Neural progenitor cell (in vitro differentiated cells): ENCODE measurements around the gene ALG5. TPM values are rescaled to one million over a fixed set of nuclear protein-coding genes. Genes with fewer than 3 reads are reported as not detected.

ENCODE experiments used
- DNase-seq: peaks from one replicate; pipeline ENCODE4 v3.0.0-alpha.2; 2016; ENCODE audit warnings: low spot score
- H2AFZ ChIP-seq: fragments of 200-600 bp; sonication (generic); replicated peaks from 2 replicates; pipeline ENCODE4 v1.6.1; 2016; ENCODE audit warnings: antibody characterized with exemption
- H3F3A ChIP-seq: fragments of 200-600 bp; sonication (generic); 2 replicates; pipeline ENCODE4 v1.6.1; 2016; ENCODE audit warnings: antibody characterized with exemption, low read depth
- H3K27ac ChIP-seq: fragments of 200-600 bp; sonication (generic); 2 replicates; pipeline ENCODE4 v1.5.1; 2016; ENCODE audit warnings: mild to moderate bottlenecking
- H3K27me3 ChIP-seq: fragments of 200-600 bp; sonication (generic); 2 replicates; pipeline ENCODE4 v1.6.1; 2016; ENCODE audit warnings: mild to moderate bottlenecking, moderate library complexity
- H3K36me3 ChIP-seq: fragments of 200-600 bp; sonication (generic); 2 replicates; pipeline ENCODE4 v1.5.1; 2016
- H3K4me1 ChIP-seq: fragments of 200-600 bp; sonication (generic); 2 replicates; pipeline ENCODE4 v1.6.1; 2016; ENCODE audit warnings: mixed run types
- H3K4me2 ChIP-seq: fragments of 200-600 bp; sonication (generic); 2 replicates; pipeline ENCODE4 v1.6.1; 2016
- H3K4me3 ChIP-seq: fragments of 200-600 bp; sonication (generic); 2 replicates; pipeline ENCODE4 v1.5.1; 2016
- H3K79me2 ChIP-seq: fragments of 200-600 bp; sonication (generic); 2 replicates; pipeline ENCODE4 v1.6.1; 2016; ENCODE audit warnings: low read depth
- H3K9ac ChIP-seq: fragments of 200-600 bp; sonication (generic); 2 replicates; pipeline ENCODE4 v1.6.1; 2016
- H3K9me3 ChIP-seq: fragments of 200-600 bp; sonication (generic); 2 replicates; pipeline ENCODE4 v1.5.1; 2016; ENCODE audit warnings: low read depth
- H4K20me1 ChIP-seq: fragments of 200-600 bp; sonication (generic); 2 replicates; pipeline ENCODE4 v1.6.1; 2016; ENCODE audit warnings: low read depth
- H3K27ac Mint-ChIP-seq: 3 replicates; pipeline ENCODE4 v1.8.0; 2021; ENCODE audit warnings: mixed read lengths
- H3K27me3 Mint-ChIP-seq: 2 replicates; pipeline ENCODE4 v1.8.0; 2022; ENCODE audit warnings: low read depth, mild to moderate bottlenecking, inconsistent platforms, moderate library complexity, mixed read lengths; ENCODE audit not compliant: insufficient read depth
- H3K36me3 Mint-ChIP-seq: 3 replicates; pipeline ENCODE4 v1.8.0; 2021; ENCODE audit warnings: mixed read lengths
- H3K4me1 Mint-ChIP-seq: 3 replicates; pipeline ENCODE4 v1.8.0; 2021; ENCODE audit warnings: mixed read lengths
- H3K4me3 Mint-ChIP-seq: 3 replicates; pipeline ENCODE4 v1.8.0; 2021; ENCODE audit warnings: mild to moderate bottlenecking, moderate library complexity, mixed read lengths
- H3K9me3 Mint-ChIP-seq: 3 replicates; pipeline ENCODE4 v1.8.0; 2020; ENCODE audit warnings: mixed read lengths
- CTCF ChIP-seq: fragments of 200-600 bp; sonication (generic); IDR thresholded peaks from 2 replicates; pipeline ENCODE4 v1.5.1; 2017; ENCODE audit warnings: antibody characterized with exemption, mild to moderate bottlenecking
- EZH2 ChIP-seq: fragments of 200-600 bp; sonication (generic); IDR thresholded peaks from 2 replicates; pipeline ENCODE4 v1.6.1; 2017; ENCODE audit warnings: antibody characterized with exemption, mild to moderate bottlenecking, moderate library complexity
- EZH2phosphoT487 ChIP-seq: fragments of 200-600 bp; sonication (generic); IDR thresholded peaks from 2 replicates; pipeline ENCODE4 v1.6.1; 2017; ENCODE audit warnings: antibody characterized with exemption
- total RNA-seq: library from RNA; depleted of rRNA; stranded (reverse); fragments of >200 nt; gene quantifications from 2 replicates; pipeline ENCODE4 v1.2.3, GENCODE V29; 2015; ENCODE audit warnings: low replicate concordance

The ALG5 gene
- total RNA-seq, 1 donor from 2014 or later = 24.1 TPM

GRCh38 chr13:36945078-36945477 is 54.1 kb downstream of the ALG5 start:
- Mint-ChIP-seq H3K4me1 (peaks cover 9% of the 10 kb centered on the region), H3K27me3 (no peaks in the 10 kb centered on the region), H3K36me3 (peaks cover 19% of the 10 kb centered on the region), H3K4me3 (no peak overlapping the region), H3K9me3 (peaks cover 11% of the 10 kb centered on the region), H3K27ac (no peak overlapping the region)
- no peaks in the 10 kb centered on the region for H4K20me1 ChIP-seq
- DNase-seq = peak; percentile 41
- H3K9me3 ChIP-seq = no peaks in the 10 kb centered on the region
- no peak for TF ChIP-seq EZH2
- TF ChIP-seq EZH2phosphoT487 = no peak
- TF ChIP-seq CTCF = no peak
- no peak overlapping the region for H3K4me3 ChIP-seq
- H2AFZ ChIP-seq = no peak overlapping the region
- no peaks in the 10 kb centered on the region for H3K79me2 ChIP-seq
- H3K27ac ChIP-seq = no peak overlapping the region
- no peak overlapping the region for H3K4me2 ChIP-seq
- H3F3A ChIP-seq = peaks cover 8% of the 10 kb centered on the region
- H3K9ac ChIP-seq = no peak overlapping the region
- H3K36me3 ChIP-seq = no peaks in the 10 kb centered on the region
- no peaks in the 10 kb centered on the region for H3K27me3 ChIP-seq
- H3K4me1 ChIP-seq = no peaks in the 10 kb centered on the region

DNA sequence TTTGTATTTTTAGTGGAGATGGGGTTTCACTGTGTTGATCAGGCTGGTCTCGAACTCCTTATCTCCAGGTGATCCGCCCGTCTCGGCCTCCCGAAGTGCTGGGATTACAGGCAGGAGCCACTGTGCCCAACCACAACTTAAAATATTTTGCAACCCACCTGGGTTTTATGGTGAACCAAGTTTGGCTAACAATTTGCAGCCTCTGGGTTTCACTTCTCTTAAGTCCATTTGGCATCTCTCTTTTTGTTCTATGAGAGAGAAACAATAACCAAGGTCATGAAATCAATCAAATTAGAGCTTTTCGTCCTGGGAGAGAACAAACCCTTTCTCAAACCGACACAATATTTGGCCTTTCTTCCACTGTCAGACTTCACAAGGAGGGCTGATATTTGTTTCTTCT is 73.5 kb downstream of the ALG5 start:
- H3K9me3 ChIP-seq = no peaks in the 10 kb centered on the region
- no peak for DNase-seq
- no peaks in the 10 kb centered on the region for H3K4me1 ChIP-seq
- H3K4me2 ChIP-seq = no peak overlapping the region
- no peak for TF ChIP-seq CTCF
- H3K79me2 ChIP-seq = no peaks in the 10 kb centered on the region
- Mint-ChIP-seq H3K27ac (no peak overlapping the region), H3K4me3 (no peak overlapping the region), H3K4me1 (peaks cover 4% of the 10 kb centered on the region), H3K36me3 (no peaks in the 10 kb centered on the region), H3K9me3 (no peaks in the 10 kb centered on the region), H3K27me3 (peaks cover 7% of the 10 kb centered on the region)
- H4K20me1 ChIP-seq = no peaks in the 10 kb centered on the region
- H3K36me3 ChIP-seq = no peaks in the 10 kb centered on the region
- no peak overlapping the region for H2AFZ ChIP-seq
- no peak overlapping the region for H3K9ac ChIP-seq
- peaks cover 7% of the 10 kb centered on the region for H3F3A ChIP-seq
- H3K27ac ChIP-seq = no peak overlapping the region
- H3K4me3 ChIP-seq = no peak overlapping the region
- peaks cover 24% of the 10 kb centered on the region for H3K27me3 ChIP-seq

- no peak for DNase-seq
- no peaks in the 10 kb centered on the region for H3K9me3 ChIP-seq
- no peaks in the 10 kb centered on the region for H3K79me2 ChIP-seq
- no peak overlapping the region for H3K4me3 Mint-ChIP-seq
- no peak for TF ChIP-seq EZH2
- H3K4me2 ChIP-seq = no peak overlapping the region
- H3K4me1 ChIP-seq = peaks cover under 1% of the 10 kb centered on the region
- H3K9me3 Mint-ChIP-seq = no peaks in the 10 kb centered on the region
- H3K4me3 ChIP-seq = no peak overlapping the region
- no peak overlapping the region for H3K27ac ChIP-seq
- H3K9ac ChIP-seq = no peak overlapping the region
- no peaks in the 10 kb centered on the region for H4K20me1 ChIP-seq
- H2AFZ ChIP-seq = no peak overlapping the region
- H3K27me3 ChIP-seq = peaks cover 38% of the 10 kb centered on the region
- H3F3A ChIP-seq = peaks cover 14% of the 10 kb centered on the region
- H3K36me3 ChIP-seq = no peaks in the 10 kb centered on the region
- H3K4me1 Mint-ChIP-seq = peaks cover 8% of the 10 kb centered on the region
- H3K36me3 Mint-ChIP-seq = no peaks in the 10 kb centered on the region
- H3K27me3 Mint-ChIP-seq = peaks cover 8% of the 10 kb centered on the region
- H3K27ac Mint-ChIP-seq = no peak overlapping the region
These were observed 75.1 kb downstream of the ALG5 start for GRCh38 chr13:36924001-36924400.

DNA sequence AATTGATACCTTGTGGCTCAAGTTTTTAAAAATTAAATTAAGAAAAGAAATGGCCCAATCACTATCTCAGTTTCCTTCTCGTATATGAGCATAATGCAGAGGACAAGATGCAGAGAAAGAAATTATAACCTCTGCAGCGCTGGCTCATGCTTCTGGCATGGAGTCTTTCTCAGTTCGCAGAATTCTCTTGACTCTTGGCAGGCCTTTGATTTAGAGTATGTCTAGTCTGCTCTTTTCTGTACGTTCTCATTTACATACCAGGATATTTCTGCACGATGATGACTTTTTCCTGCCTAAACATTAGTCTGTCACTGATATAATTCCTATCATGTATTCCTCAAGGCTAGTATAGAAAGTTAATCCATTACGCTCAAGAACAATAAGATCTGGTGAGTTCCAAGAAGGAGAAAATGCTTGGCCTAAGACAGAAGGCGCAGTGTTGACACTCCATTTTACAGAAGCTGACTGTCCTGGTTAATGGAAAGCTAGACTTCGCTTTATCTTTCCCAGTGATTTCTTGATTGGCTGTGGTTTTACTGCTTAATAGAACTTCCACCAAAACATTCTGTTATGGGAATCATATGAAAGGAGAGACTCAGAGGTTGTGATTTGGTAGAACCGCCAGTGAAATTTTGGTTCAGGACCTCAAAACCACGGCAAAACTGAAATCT is 77.4 kb downstream of the ALG5 start:
- peaks cover 6% of the 10 kb centered on the region for H3K27me3 Mint-ChIP-seq
- DNase-seq = no peak

More for the DNA sequence above, 77.4 kb downstream of the ALG5 start:
- Histone ChIP-seq H3K27me3 (peaks cover 60% of the 10 kb centered on the region), H3K4me3 (no peak overlapping the region), H2AFZ (no peak overlapping the region), H3K4me2 (no peak overlapping the region), H4K20me1 (no peaks in the 10 kb centered on the region), H3K9me3 (no peaks in the 10 kb centered on the region), H3K79me2 (no peaks in the 10 kb centered on the region), H3K36me3 (no peaks in the 10 kb centered on the region), H3F3A (peaks cover 18% of the 10 kb centered on the region), H3K4me1 (peaks cover 14% of the 10 kb centered on the region), H3K27ac (no peak overlapping the region), H3K9ac (no peak overlapping the region)
- Mint-ChIP-seq H3K36me3 (no peaks in the 10 kb centered on the region), H3K9me3 (no peaks in the 10 kb centered on the region), H3K4me1 (peaks cover 31% of the 10 kb centered on the region), H3K4me3 (no peak overlapping the region), H3K27ac (no peak overlapping the region)
- TF ChIP-seq CTCF (no peak), EZH2 (no peak), EZH2phosphoT487 (no peak)
